SK-N-SH (cell line): ENCODE data around the gene SMURF1. TPM values are rescaled to one million over a fixed set of nuclear protein-coding genes. Genes with fewer than 3 reads are reported as not detected.
"Not testable (repeated sequence)": the region's sequence is repeated elsewhere in the genome, so short reads cannot be mapped to it uniquely, and the experiment has no call there.

Experiments
- CTCF ChIA-PET: fragments of 300-600, 350-600 bp; formaldehyde crosslinking; extraction: SDS; loops from one replicate; lab custom pipeline; 2021; lab: Yijun Ruan, JAX
- POLR2A ChIA-PET: fragments of 350-600 bp; sonication (Branson Sonifier 250); formaldehyde crosslinking; extraction: SDS; loops from one replicate; lab custom pipeline; 2020; ENCODE audit warnings: antibody characterized with exemption, inconsistent platforms; lab: Yijun Ruan, JAX
- DNase-seq: peaks from one replicate; pipeline ENCODE4 v3.0.0; 2012
- H2AFZ ChIP-seq: fragments of 200-600 bp; sonication (generic); 2 replicates; pipeline ENCODE4 v1.8.1; 2016; ENCODE audit warnings: antibody characterized with exemption, mild to moderate bottlenecking, low read depth
- H3F3A ChIP-seq: fragments of 200-600 bp; sonication (generic); replicated peaks from 2 replicates; pipeline ENCODE3; 2016; ENCODE audit warnings: antibody characterized with exemption, mild to moderate bottlenecking; ENCODE audit not compliant: insufficient read depth
- H3K27ac ChIP-seq, 2 experiments: fragments of 200-500 bp in 1 of 2; fragments of 200-600 bp in 1 of 2; sonication (Bioruptor generic) in 1 of 2; sonication (generic), shearing (Covaris generic) in 1 of 2; 2 replicates each; pipeline versions ENCODE4 v1.5.1 to v1.6.1; 2014 to 2016; ENCODE audit warnings: low read depth in 2 of 2, inconsistent platforms in 1 of 2, low read length in 1 of 2, mild to moderate bottlenecking in 1 of 2, mixed read lengths in 1 of 2
- H3K27me3 ChIP-seq: fragments of 200-600 bp; sonication (generic), shearing (Covaris generic); 2 replicates; pipeline ENCODE4 v1.6.1; 2016; ENCODE audit warnings: mixed run types; ENCODE audit not compliant: insufficient read depth
- H3K36me3 ChIP-seq, 2 experiments: fragments of 200-500 bp in 1 of 2; fragments of 200-600 bp in 1 of 2; sonication (Bioruptor generic) in 1 of 2; sonication (generic) in 1 of 2; replicated peaks in 1 of 2; 2 replicates each; pipeline versions ENCODE3 to v1.5.1; 2014 to 2016; ENCODE audit warnings: low read length in 1 of 2, mild to moderate bottlenecking in 1 of 2; ENCODE audit not compliant: insufficient read depth in 2 of 2, control insufficient read depth in 1 of 2
- H3K4me1 ChIP-seq, 2 experiments: fragments of 200-500 bp in 1 of 2; fragments of 200-600 bp in 1 of 2; sonication (Bioruptor generic) in 1 of 2; sonication (generic), shearing (Covaris generic) in 1 of 2; 2 replicates each; pipeline versions ENCODE4 v1.5.1 to v1.6.1; 2014 to 2016; ENCODE audit warnings: low read depth in 1 of 2, low read length in 1 of 2, mixed run types in 1 of 2; ENCODE audit not compliant: insufficient read depth in 2 of 2, control insufficient read depth in 1 of 2
- H3K4me2 ChIP-seq: fragments of 200-600 bp; sonication (generic), shearing (Covaris generic); 2 replicates; pipeline ENCODE4 v1.6.1; 2017; ENCODE audit warnings: mixed run types
- H3K4me3 ChIP-seq, 2 experiments: fragments of 200-500 bp in 1 of 2; fragments of 200-600 bp in 1 of 2; sonication (Bioruptor generic) in 1 of 2; sonication (generic), shearing (Covaris generic) in 1 of 2; 2 replicates each; pipeline versions ENCODE4 v1.5.1 to v1.8.1; 2014 to 2016; ENCODE audit warnings: low read depth in 2 of 2, inconsistent platforms in 1 of 2, low read length in 1 of 2, mild to moderate bottlenecking in 1 of 2, mixed read lengths in 1 of 2, moderate library complexity in 1 of 2
- H3K79me2 ChIP-seq: fragments of 200-600 bp; sonication (generic); 2 replicates; pipeline ENCODE4 v1.8.1; 2017; ENCODE audit warnings: mild to moderate bottlenecking; ENCODE audit not compliant: insufficient read depth
- H3K9ac ChIP-seq: fragments of 200-600 bp; sonication (generic); 2 replicates; pipeline ENCODE4 v1.6.1; 2017; ENCODE audit warnings: mixed run types
- H3K9me2 ChIP-seq: fragments of 200-600 bp; sonication (generic); 2 replicates; pipeline ENCODE4 v1.6.1; 2017; ENCODE audit warnings: mixed run types
- H3K9me3 ChIP-seq: fragments of 200-600 bp; sonication (generic); 2 replicates; pipeline ENCODE4 v1.6.1; 2017; ENCODE audit warnings: mixed run types, mild to moderate bottlenecking, moderate library complexity
- H4K20me1 ChIP-seq: fragments of 200-600 bp; sonication (generic); 2 replicates; pipeline ENCODE4 v1.6.1; 2017; ENCODE audit warnings: mild to moderate bottlenecking, mixed run types; ENCODE audit not compliant: insufficient read depth
- ELF1 ChIP-seq: IDR thresholded peaks from 2 replicates; pipeline ENCODE4 v1.4.0; 2012
- FOSL2 ChIP-seq: IDR thresholded peaks from 2 replicates; pipeline ENCODE4 v1.4.0; 2012; ENCODE audit warnings: low read depth, mild to moderate bottlenecking, moderate library complexity, borderline replicate concordance
- FOXJ3 ChIP-seq: sonication (generic); formaldehyde crosslinking; IDR thresholded peaks from 2 replicates; pipeline ENCODE4 v1.5.1; 2020; ENCODE audit warnings: mild to moderate bottlenecking, missing genetic modification reagents
- FOXM1 ChIP-seq: IDR thresholded peaks from 2 replicates; pipeline ENCODE4 v1.4.0; 2012; ENCODE audit warnings: low read depth, mild to moderate bottlenecking
- GABPA ChIP-seq: IDR thresholded peaks from 2 replicates; pipeline ENCODE4 v1.4.0; 2012; ENCODE audit warnings: low read depth, mild to moderate bottlenecking
- GATA2 ChIP-seq: sonication (generic); formaldehyde crosslinking; IDR thresholded peaks from 2 replicates; pipeline ENCODE4 v1.5.0; 2020; ENCODE audit warnings: mild to moderate bottlenecking, missing genetic modification reagents
- JUND ChIP-seq: IDR thresholded peaks from 2 replicates; pipeline ENCODE4 v1.4.0; 2012
- MXI1 ChIP-seq: IDR thresholded peaks from 2 replicates; pipeline ENCODE4 v1.6.1; 2012; ENCODE audit warnings: mild to moderate bottlenecking, low read depth, low read length, improper control_type of control experiment
- PBX3 ChIP-seq: IDR thresholded peaks from 2 replicates; pipeline ENCODE4; 2012
- POLR2AphosphoS5 ChIP-seq: IDR thresholded peaks from 2 replicates; pipeline ENCODE4 v1.6.1; 2012; ENCODE audit warnings: low read depth, low read length
- REST ChIP-seq: IDR thresholded peaks from 2 replicates; pipeline ENCODE4 v1.6.1; 2012; ENCODE audit warnings: mild to moderate bottlenecking, low read depth, low read length, moderate library complexity
- SIN3A ChIP-seq: IDR thresholded peaks from 2 replicates; pipeline ENCODE4 v1.6.1; 2012; ENCODE audit warnings: low read depth, mild to moderate bottlenecking, low read length, moderate library complexity, borderline replicate concordance
- SMC3 ChIP-seq: IDR thresholded peaks from 2 replicates; pipeline ENCODE4 v1.6.1; 2012; ENCODE audit warnings: low read depth, low read length, improper control_type of control experiment
- USF1 ChIP-seq: IDR thresholded peaks from 2 replicates; pipeline ENCODE4 v1.4.0; 2012; ENCODE audit warnings: low read depth, borderline replicate concordance
- USF2 ChIP-seq: fragments of 150-350 bp; IDR thresholded peaks from 2 replicates; pipeline ENCODE4 v1.6.1; 2017; ENCODE audit warnings: antibody characterized with exemption, low read length, low read depth, borderline replicate concordance
- YY1 ChIP-seq: IDR thresholded peaks from 2 replicates; pipeline ENCODE4 v1.4.0; 2012; ENCODE audit warnings: low read depth, mild to moderate bottlenecking
- WGBS: methylation state at CpG from one replicate; pipeline ENCODE4 v1.1.6; 2017; ENCODE audit warnings: low lambda C conversion rate; 5-methylcytosine and 5-hydroxymethylcytosine counted together
- polyA plus RNA-seq, 3 experiments: library from polyadenylated mRNA; depleted of rRNA; stranded (reverse); fragments of >200 nt; gene quantifications; 2 replicates each; pipeline ENCODE4 v1.2.3, GENCODE V29; 2012

Gene SMURF1
- polyA plus RNA-seq, 1 of the 3 experiments (the other 2 are of a cell fraction): 12.9 TPM

GRCh38 chr7:99104631-99105030, 39.3 kb downstream of the SMURF1 start:
- H2AFZ ChIP-seq: no peak overlapping the region
- POLR2A ChIA-PET: no interaction called here
- H3K4me3 ChIP-seq: no peak overlapping the region
- H3K36me3 ChIP-seq: peaks cover 0 to 13% of the 10 kb centered on the region in 2 experiments
- no peaks in the 10 kb centered on the region for H3K9me3 ChIP-seq
- CTCF ChIA-PET: no interaction called here
- no peak overlapping the region for H3K9ac ChIP-seq
- no peak overlapping the region for H3K27ac ChIP-seq
- peaks cover 88% of the 10 kb centered on the region for H4K20me1 ChIP-seq
- H3K4me1 ChIP-seq: peaks cover 8 to 25% of the 10 kb centered on the region in 2 experiments
- no peaks in the 10 kb centered on the region for H3K27me3 ChIP-seq
- H3K9me2 ChIP-seq: no peaks in the 10 kb centered on the region
- H3F3A ChIP-seq: peaks cover 24% of the 10 kb centered on the region
- H3K79me2 ChIP-seq: peaks cover 100% of the 10 kb centered on the region
- no peak overlapping the region for H3K4me2 ChIP-seq
- no peak for DNase-seq
- WGBS: 94% methylated on average over 3 of the region's 3 CpGs
- TF ChIP-seq FOXJ3 (CRISPR knock-in tag): no peak
- no peak for TF ChIP-seq JUND
- TF ChIP-seq GATA2 (CRISPR knock-in tag): no peak
- TF ChIP-seq MXI1: no peak
- TF ChIP-seq GABPA: no peak
- no peak for TF ChIP-seq FOXM1
- TF ChIP-seq USF2: no peak
- TF ChIP-seq ELF1: no peak
- no peak for TF ChIP-seq PBX3
- no peak for TF ChIP-seq SIN3A
- TF ChIP-seq SMC3: no peak
- TF ChIP-seq POLR2AphosphoS5: no peak
- no peak for TF ChIP-seq USF1
- no peak for TF ChIP-seq FOSL2
- TF ChIP-seq REST: no peak
- TF ChIP-seq YY1: no peak

GRCh38 chr7:99103836-99104235, 40.1 kb downstream of the SMURF1 start:
- H3K4me1 ChIP-seq: peaks cover 1 to 17% of the 10 kb centered on the region in 2 experiments; a peak in 3 of 4 replicates
- peaks cover 88% of the 10 kb centered on the region for H4K20me1 ChIP-seq

More at GRCh38 chr7:99103836-99104235, 40.1 kb downstream of the SMURF1 start:
- H3K27me3 ChIP-seq, H2AFZ ChIP-seq, H3K9me3 ChIP-seq, H3K9ac ChIP-seq, DNase-seq, POLR2A ChIA-PET, H3K4me3 ChIP-seq, H3K9me2 ChIP-seq: not testable (repeated sequence)
- peaks cover 0 to 13% of the 10 kb centered on the region in 2 experiments for H3K36me3 ChIP-seq
- CTCF ChIA-PET: interaction anchor here (1.0 kb wide), 1 partner anchor 10 kb away, joined by 3 read pairs; no protein-coding TSS in a partner anchor
- peaks cover 21% of the 10 kb centered on the region for H3F3A ChIP-seq
- WGBS: 93% methylated on average over 13 of the region's 13 CpGs
- peak overlapping the region in 1 of 2 experiments; percentile 64; a peak in 2 of 4 replicates for H3K27ac ChIP-seq
- H3K79me2 ChIP-seq: peaks cover 100% of the 10 kb centered on the region
- peak overlapping the region; percentile 29 for H3K4me2 ChIP-seq
